HK-2 (cell line): ENCODE measurements around the gene SEMA3C.

Source experiments
- DNase-seq: peaks from one replicate; pipeline ENCODE4 v3.0.0-alpha.2; 2018; ENCODE audit not compliant: unreplicated experiment

SEMA3C gene

DNA sequence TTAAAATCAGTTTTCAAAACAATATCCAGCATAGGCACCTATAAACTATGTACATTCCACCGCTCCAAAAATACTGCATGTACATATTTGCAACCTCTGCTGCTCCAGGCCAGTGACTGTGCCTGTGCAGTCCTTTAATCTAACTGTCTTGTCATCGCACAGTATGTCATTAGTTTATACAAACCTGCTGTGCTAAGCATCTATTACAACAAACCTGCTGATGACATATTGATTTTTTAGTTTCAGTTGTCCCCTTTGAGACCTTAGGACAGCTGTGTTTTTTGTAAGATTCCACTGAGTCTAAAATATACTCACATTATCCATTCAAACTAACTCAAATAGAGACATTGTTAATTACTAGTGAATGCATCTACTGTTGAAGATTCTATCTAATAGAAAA lies 33.1 kb downstream of the SEMA3C start:
- DNase-seq = no peak

DNA sequence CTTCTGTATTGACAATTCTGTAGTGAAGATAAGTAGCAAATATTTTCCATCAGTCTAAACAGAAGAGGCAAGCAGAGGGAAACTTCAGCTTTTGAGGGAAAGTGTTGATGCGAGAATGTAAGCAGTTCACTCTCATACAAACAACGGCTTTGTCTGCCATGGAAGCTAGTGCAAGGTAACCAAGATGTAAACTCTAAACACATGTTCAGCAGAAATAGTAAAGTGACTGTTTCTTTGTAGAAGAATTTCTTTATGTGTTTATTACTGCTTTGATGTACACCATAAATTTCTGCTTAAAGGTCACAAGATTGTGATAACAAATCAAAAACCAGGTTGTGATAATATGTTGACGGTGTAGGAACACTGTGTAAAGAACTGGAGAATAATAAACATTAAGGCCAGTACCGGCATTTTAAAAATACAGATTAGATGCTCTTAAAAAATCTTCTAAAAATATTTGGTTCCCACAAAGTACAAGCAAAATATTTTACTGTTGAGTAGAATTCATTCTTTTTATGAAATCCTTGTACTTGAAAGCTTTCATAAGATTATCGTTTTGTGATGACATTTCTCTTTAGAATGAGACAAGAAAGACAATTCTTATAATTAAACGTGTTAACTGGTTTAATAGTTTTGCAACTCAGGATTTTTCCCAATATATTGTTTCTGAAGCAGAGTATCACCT lies 34.2 kb downstream of the SEMA3C start:
- DNase-seq = no peak

DNA sequence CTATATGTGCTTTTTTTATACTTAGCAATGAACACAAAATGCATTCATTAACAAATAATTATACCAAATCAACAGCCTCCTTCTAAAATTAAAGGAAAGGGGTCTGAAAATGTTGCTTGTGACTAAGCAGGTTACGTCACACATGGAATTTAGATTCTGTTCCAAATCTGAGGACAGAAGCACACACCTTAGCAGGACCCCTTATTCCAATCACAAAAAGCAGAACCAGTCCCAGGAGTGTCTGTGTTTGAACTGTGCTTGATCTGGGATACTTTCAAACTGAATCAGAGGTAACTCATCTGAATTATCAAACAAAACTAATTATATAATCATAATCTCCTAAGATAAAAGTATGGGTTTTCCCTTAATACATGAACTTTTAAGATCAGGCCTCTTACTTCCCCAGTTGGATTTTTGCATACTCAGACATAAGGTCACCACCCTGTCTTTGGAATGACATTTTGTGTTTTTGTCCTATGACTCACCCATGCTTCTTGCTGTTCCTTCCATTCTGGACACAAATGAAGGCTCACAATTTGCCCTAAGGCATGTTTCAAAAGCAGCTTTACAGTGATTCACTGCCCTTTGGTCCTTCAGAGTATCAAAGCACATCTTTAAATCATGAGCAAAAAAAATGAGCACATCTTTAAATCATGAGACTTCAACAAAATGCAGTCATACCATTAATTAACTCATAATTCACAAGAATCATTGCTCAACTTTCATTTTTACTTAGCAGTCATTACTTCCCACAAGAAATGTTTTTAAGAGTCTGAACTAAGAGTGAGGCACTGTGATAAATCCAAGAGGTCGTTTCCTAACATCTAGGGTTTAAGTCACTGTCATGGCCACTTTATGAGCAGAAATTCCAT lies 35.5 kb downstream of the SEMA3C start:
- no peak for DNase-seq

DNA sequence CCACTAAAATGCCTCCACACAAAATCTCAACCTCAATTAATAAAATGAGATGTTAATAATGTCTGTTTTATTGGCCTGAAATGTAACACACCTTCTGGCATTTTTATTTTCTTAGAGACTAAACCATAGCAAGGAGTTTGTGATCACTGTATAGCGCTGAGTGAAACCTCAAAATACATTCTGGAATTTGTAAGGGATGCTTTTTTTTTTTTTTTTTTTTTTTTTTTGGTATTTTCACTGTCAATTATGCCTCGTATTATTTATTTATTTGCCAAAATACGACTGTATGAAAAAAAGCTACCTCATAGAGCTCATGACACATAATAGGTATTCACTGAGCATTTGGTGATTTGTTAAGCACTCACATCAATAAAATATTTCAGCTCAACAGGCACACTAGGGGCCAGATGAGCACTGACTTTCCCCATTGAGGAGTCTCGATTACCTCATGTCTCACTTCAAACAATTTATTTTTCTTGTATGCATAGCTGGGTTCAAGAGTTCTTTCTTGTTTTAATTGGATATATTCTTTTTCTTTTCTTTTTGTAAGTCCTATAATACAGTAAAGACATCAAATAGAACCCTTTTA lies 36.5 kb downstream of the SEMA3C start:
- no peak for DNase-seq

DNA sequence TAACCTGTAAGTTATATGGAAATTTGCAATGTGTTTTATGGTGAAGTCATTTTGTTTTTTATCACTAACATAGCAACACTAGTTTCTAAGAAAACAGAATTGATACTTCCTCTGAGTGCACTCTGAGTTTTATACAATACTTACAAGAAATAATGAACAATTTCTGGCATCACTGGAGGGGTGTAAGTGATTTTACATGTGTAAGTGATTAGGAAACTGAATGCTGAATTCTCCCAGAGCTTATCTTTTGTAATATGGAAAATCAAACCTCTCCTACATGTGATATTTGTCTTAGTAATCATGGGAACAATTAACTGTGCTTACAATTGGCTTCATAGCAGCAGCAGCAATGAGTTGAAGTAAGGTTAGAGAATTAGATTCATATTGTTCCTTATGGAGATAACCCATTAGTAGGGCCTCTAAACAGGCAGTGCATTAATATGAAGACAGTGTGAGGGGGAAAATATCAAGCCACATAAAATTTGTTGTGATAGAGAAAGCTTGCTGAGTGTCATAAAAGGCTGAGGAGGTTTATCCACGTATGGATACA lies 37.4 kb downstream of the SEMA3C start:
- DNase-seq = no peak

DNA sequence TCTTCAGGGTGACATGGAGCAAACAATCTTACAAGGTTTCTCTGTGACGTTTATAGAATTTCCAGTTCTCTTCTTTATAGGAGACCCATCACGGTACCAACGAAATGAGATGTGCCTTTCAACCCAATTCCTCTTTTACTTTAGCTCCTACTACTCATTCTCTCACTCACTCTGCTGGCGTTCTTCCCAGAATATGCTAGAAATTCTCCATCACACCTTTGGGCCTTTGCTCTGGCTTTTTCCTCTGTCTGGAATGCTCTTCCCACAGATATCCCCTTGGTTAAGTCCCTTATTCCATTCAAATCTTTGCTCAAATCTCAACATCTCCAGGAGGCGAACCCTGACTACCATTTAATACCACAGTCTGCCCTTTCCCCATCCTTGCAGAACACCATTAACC lies 39.0 kb downstream of the SEMA3C start:
- no peak for DNase-seq

DNA sequence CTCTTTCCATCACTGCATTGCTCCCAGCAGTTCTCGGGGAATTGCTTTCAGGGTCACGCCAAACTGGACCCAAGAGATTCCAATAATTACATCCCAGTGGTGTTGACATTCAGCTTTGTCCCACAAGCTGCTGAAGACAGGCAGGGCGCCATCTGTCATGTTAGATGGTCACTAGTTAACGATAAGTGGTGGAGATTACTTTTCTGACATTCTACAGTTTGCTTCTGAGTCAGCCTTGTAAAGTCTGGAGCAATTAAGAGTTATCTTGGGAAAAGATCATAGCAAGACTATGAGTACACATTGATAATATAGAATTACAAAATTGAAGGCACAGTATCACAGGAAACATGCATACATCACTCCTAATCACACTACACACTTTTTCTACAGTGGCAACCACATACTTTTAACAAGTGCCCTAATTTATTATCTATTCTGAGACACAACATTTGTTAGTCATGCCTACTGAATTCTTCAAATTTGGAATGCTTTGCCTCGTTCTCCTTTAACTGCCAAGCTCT lies 41.9 kb downstream of the SEMA3C start:
- no peak for DNase-seq

DNA sequence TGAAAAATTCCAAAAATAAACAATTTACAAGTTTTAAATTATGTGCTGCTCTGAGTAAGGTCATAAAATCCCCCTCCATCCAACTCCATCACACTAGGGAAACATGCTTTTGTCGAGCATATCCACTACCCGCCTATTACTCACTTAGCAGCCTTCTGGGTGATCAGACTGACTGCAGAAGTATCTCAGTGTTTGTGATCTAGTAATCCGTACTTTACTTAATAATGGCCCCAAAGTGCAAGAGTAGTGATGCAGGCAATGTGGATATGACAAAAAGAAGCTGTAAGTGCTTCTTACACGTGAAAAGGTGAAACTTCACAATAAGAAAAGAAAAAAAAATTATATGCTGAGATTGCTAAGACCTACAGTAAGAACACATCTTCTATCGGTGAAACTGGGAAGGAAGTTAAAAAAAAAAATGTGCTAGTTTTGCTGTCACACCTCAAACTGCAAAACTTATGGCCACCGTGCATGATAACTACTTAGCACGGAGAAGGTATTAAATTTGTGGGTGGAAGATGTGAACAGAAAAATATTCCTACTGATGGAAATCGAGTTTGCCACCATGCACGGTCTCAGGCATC lies 43.2 kb downstream of the SEMA3C start:
- no peak for DNase-seq

DNA sequence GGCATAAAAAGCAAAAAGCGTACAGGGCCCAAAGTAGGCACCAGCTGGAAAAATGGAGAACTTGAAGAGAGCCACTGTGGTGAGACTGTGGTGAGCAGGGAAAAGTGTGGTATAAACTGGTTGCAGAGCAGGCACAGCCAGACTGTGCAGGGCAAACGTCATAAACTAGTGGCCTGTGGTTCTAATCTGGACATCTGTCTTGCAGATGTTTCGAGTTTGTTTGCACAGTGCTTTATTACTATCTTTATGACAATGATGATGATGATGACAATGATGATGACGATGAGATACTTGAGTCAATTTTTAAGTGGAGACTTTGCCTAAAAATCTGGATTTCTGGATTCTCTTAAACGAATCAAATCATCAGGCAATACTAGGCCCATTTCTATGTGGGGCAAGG lies 45.7 kb downstream of the SEMA3C start:
- no peak for DNase-seq

DNA sequence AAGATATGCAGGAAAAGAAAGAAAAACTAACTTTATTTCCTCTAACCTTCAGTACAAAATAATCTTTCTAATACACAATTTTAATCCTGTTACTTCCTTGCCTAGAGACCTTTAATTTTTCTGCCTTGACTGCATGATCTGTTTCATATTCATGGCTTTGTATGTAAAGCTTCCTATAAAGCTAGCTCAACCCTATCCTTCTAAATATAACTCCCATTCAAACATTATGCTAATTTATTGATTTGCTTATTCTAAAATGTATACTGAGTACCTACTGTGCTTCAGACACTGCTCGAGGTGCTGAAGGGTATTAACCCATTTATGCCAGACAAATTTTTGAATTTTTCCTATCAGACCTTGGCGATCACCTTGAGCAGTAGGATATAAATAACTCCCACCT lies 47.6 kb downstream of the SEMA3C start:
- DNase-seq = no peak

DNA sequence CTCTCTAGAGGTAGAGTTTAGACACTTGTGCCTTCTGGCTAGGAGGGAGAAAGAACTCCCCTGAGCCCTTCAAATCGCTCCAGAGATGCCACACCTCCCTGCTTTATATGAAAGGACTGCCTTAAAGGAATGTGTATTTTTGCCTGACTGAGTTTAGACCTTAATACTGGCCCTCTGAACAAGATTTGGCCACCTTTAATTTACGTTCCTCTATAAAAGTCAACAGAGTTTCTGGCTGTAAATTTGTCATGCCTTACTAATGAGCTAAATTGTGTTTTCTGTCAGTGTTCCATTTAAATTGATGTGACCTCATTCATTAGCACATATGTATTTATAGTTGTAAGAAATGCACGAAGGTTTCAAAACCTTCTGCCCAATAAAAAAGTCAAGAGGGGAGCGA lies 48.0 kb downstream of the SEMA3C start:
- no peak for DNase-seq

DNA sequence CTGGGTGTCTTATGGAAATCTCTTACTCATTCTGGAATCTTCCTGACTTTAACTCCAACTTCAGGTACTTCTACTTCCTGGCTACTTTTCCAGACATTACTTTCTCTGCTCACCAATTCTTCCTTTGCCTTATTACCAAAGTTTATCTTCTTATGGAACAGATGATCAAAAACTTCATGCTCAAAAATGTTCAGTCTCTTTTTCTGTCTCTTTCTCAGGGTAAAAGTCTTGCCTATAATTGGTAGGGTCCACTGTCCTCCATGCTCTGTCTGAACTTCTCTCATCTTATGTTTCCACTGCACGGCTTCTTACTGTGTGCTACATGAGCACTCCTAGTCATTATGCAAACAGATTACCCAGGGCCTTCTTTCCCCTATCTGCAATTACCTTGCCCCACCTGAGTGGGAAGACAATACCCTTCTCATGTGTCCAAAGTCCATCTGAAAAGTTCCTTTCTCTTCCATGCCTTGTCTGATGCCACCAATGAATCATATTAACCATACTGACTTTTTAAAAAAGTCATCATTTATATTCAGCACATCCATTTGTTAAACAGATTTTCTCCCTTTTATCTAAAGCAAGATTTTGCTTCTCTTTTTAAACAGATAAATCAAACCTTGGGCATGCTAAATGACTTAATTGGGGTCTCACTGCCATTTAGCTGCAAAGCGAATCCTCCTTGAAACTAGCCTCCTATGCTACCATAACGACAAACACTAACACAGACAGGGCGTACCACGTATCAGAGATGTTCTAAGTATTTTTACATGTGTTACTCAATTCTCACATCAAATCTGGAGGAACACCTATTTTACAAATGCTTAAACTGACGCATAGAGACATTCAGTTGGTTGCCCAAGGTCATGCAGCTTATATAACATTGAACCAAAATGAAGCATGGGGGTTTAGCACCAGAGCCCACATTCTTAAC lies 48.8 kb downstream of the SEMA3C start:
- no peak for DNase-seq

DNA sequence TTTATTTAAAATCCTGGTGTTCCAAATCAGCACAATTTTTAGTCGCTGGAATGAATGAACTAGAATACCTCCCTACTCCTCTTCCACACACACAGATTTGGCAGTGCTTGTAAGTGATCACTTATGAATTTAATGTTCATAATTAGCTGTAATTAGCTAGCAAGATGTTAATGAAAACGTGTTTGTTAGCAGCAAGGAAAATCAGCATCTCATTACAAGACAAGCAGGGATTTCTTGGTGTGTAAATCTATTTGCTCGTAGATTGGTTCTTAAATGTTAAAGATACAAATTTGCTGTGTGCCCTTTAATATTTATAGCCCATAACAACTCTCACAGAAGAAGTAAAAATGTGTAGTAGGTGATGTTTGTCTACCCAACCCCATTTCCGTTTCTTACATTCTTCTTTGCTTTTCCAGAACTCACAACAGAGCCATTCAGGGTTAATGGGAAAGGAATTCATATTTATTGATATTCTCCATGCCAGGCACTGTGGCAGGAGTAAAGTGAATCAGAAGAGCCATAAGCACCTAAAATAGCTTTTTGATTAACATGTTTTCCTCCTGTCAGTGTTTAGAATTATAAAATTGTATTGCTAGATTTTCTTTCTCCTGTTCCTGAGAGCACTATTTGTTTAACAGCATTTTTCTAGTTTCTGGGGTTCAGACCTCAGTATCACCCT lies 49.6 kb downstream of the SEMA3C start:
- no peak for DNase-seq

DNA sequence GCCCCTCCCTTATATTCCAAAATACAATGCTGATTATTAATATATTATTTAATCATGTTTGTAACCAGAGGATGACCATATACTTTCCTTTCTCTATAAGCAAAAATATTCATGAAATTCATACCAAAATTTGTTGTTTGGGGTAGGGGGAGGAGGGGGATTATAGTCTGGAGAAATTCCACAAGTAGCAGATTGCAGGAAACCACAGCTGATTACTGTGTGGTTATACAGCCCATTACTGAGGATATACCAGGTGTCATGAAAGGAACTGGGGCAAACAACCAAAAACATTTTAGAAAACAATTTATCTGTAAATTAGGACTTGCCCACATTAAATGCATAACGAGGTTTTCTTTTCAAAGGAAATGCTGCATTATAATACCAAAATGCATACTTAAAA lies 50.3 kb downstream of the SEMA3C start:
- DNase-seq = no peak

DNA sequence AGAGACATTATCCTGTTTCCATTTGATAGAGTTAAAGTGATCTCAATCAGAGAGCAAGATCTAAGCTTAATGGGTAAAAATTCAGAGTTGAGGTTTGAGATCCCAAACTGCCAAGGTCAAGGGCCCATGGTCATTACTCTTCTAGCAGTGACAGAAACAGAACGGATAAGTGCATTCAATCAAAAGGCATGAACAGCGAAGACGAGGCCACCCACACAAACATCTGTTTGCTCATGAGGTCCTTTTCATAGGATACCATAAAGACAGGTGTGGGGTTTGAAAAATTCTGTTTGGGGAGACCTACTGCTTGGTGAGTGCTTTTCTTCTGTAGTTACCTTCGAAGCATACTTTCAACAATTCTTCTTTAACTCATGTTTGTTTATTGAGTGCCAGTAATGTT lies 58.3 kb downstream of the SEMA3C start:
- DNase-seq = no peak

DNA sequence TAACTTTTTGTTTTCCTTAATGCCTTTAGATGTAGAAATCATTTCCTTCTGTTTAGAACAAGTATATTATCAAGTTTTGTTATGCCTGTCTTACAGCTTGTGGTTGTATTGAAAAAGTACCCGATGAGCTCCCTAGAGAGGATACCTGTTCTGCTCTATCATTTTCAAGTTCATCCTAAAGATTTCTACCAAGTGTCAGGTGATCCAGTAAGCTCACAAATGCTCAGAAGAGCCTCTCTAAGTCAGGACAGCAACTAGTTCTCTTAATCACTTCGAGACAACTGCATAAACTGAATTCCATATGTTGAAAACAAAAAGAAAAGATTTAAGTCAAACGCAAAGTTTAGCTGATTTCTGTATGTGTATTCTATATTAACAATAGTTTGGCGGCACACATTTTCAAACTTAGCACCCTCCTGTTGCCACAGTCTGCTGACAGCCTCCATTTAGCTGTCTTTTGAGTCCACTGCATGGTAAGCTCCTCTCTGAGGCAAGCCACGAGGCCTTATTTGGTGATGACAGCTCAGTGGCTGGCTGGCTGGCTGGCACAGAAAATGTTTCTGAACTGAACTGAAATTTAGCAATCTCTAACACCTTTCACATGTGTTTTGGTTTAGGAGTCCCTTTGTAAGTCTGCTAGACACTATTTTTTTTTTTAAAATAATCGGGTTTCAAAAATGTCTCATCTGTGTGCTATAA lies 59.4 kb downstream of the SEMA3C start:
- DNase-seq = peak; percentile 18

DNA sequence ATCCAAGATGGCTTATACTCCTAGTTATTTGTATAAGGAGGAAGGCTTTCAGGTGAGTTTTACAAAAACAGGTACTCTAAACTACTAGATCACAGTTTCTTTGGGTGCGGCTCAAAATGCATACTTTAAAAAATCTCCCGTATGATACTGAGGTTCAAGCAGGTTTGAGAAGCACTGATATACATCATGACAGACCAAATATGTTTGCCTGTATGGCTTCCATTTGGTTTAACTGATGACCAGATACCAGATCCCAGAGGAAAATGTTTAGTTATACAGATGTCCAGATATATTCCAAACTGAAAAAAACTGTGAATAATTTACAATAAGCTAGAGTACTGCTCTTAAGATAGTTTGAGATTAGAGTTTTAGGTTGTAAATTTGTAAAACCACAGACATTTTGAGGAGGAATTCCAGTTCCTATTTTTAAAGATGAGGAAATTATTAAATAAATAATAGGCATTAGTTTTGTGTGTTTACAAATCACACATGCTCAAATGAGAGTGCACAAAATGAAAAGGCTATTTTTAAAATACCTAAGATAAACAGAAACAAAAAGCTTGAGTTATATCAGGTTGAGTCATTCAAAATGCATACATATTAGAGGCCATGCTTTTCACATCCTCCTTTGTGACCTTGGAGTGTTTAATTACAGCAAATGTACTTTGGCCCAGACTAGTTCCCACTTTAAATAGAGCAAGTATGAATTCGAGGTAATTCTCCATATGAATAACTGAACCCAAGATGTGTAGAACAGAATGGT lies 60.5 kb downstream of the SEMA3C start:
- no peak for DNase-seq

DNA sequence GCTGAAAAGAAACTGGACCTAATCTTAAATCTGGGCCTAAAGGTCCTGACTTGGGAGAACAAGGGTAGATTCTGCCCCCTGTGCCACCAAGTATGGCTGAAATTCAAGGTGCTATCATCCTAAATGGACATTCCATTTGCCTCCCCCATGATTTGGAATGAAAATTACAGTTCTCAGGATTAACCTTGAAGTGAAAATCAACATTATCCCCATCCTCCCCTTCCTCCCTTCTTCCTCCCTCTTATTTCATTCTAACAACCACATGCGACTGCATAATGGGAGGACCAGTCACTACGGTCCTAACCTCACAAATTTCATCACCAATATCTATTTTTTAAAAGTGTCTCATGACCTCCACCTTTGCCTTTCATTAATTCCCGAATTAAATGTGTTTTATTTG lies 62.1 kb downstream of the SEMA3C start:
- DNase-seq = no peak

DNA sequence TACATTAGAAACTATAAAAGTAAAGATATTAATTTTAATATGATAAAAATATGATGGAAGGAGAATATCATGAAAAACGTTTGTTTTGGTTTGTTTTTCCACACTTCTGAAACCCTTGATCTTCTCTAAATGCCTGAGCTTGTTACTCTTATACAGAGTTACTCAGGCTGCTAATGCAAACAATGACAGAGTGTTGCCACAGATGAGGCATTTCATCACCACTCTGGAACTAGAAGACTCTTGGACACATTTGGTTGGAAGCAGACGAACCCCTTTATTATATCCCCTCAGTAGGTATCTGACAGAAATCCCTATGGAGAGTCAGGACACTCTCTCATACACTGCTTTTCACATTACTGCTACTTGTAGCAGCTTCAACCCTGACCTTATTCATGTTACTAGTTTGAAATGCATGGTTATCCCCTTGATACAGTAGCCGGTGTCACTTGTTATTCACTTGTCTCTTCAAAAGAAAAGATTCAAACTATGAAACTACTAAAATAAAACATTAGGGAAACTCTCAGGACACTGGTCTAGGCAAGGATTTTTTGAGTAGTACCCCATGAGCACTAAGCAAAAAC lies 66.9 kb downstream of the SEMA3C start:
- DNase-seq = no peak
